Measurements from ENCODE around the gene CASKIN1.
"Not testable (repeated sequence)": the region's sequence is repeated elsewhere in the genome, so short reads cannot be mapped to it uniquely, and the experiment has no call there.

Gene CASKIN1

GRCh38 chr16:2155091-2155950 lies 41.1 kb downstream of the CASKIN1 start, which contains the start of gene TRAF7:
TSS of gene TRAF7 (plus strand) at chr16:2155782. CDS start at chr16:2163921, 8,139 bp downstream.
- peak; percentile 100 for DNase-seq (ENCODE audit: low read depth)

GRCh38 chr16:2154533-2155090 lies 41.8 kb downstream of the CASKIN1 start:
- no peak for DNase-seq (ENCODE audit: low read depth)

- no peak for DNase-seq (ENCODE audit: low read depth)
Observed at GRCh38 chr16:2152695-2153506, 43.5 kb downstream of the CASKIN1 start.

DNA sequence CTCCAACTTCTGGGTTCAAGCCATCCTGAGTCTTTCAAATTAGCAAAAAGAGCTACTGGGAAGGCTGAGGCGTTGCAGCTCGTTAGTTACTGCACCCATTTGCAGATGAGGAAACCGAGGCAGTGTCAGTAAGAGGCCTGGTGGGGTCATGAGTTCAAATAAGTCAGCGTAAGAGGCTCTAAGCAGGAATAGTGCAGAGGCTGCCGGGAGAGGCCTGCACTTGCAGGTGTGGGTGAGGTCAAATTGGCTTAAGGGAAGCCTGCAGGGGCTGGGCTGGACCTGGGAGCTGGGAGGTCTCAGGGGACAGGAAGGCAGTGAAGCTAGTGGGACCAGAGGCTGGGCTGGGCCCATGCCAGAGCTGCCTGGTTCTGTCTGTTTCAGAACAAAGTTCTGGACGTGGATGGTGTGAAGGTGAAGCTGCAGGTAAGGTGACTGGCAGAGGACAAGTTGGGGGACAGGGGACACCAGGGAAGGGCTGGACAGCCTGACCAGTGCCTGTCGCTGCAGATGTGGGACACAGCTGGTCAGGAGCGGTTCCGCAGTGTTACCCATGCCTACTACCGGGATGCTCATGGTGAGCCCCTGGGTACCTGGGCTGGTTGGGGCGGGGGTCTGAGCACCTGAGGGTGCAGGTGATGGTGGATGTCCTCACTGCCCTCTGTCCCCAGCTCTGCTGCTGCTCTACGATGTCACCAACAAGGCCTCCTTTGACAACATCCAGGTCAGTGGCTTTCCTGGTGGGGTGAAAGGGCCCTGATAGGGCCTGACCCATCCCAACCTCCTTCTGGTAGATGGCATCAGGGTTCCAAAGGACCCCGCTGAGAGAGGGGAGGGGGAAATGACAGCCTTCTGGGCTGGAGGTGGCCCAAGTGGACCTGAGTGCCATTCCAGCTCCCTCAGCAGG lies 45.0 kb downstream of the CASKIN1 start:
- no peak for DNase-seq (ENCODE audit: low read depth)

- no peak for DNase-seq (ENCODE audit: low read depth)
Observed at GRCh38 chr16:2150418-2151187, 45.8 kb downstream of the CASKIN1 start.

DNA sequence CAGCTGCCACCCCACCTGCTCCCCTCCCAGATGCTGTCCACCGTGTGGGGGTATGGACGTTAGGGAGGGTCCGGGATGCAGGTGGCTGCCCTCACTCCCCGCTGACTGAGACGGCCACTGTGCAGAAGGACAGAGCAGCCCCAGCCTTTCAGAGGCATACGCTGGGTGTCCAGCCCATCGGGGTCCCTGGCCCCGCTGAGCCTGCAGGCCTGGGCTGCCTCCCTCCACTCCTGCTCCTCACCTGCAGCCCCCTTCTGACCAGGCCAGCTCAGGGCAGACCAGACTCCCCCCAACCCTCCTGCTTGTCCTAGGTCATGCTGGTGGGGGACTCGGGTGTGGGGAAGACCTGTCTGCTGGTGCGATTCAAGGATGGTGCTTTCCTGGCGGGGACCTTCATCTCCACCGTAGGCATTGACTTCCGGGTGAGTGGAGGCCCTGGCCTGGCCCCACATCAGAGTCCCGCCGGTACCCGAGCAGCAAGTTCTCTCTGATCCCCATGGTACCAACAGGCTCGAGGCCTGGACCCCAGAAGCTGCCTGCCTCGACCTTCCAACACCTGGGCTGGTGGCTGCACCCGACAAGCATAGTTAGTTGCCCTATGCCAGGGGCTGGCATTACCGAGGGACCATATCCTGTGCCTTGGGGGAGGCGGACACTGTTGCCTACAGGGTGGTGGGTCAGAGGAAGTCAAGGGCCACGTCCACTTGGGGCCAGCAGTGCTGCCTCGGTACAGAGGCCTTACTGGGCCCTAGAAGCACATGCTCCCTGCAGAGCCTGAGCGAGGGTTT lies 46.6 kb downstream of the CASKIN1 start:
- no peak for DNase-seq (ENCODE audit: low read depth)

DNA sequence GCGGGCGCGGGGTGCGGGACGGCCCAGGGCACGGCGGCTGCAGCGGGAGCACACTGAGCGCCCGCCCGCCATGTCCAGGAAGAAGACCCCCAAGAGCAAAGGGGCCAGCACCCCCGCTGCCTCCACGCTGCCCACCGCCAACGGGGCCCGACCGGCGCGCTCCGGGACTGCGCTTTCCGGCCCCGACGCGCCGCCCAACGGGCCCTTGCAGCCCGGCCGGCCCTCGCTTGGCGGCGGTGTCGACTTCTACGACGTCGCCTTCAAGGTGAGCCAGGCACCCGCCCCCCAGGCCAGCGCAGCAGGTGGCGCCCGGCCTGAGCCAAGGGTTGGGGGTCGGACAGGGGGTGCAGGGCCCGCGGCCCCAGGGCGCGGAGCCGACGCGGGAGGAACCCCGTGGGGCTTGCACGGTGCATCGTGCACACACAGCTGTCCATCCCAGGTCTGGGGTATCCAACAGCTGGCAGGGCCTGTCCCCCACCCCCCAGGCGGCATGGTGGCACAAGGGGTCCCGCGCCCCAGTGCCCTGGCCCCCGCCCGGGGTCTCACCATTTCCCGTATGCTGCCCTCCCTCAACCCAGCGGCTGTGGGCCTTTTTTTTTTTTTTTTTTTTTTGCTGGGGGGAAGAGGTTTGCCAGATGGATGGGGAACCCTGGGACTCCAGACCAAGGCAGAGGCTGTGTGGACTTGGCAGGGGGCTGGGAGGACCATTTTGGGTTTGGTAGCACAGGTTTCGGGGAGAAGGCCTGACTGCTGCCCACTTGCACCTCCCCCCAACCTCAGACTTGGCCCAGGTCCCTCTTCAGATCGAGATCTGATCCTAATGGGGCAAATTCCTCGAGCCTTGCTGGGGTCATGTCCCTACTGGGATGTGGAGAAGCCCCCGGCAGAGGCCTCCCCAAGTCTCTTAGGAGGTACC lies 47.4 kb downstream of the CASKIN1 start:
- DNase-seq (ENCODE audit: low read depth) = no peak

GRCh38 chr16:2147981-2148671 lies 48.3 kb downstream of the CASKIN1 start, which contains the start of gene RAB26:
TSS of gene RAB26 (plus strand) at chr16:2148625. CDS start at chr16:2148784, 159 bp downstream.
- no peak for DNase-seq (ENCODE audit: low read depth)

- no peak for DNase-seq (ENCODE audit: low read depth)
Observed at GRCh38 chr16:2147378-2147777, 49.0 kb downstream of the CASKIN1 start.

- no peak for DNase-seq (ENCODE audit: low read depth)
Observed at GRCh38 chr16:2145843-2146242, 50.6 kb downstream of the CASKIN1 start.

GRCh38 chr16:2143878-2144485 lies 52.4 kb downstream of the CASKIN1 start:
- no peak for DNase-seq (ENCODE audit: low read depth)

GRCh38 chr16:2142942-2143877 lies 53.2 kb downstream of the CASKIN1 start:
- no peak for DNase-seq (ENCODE audit: low read depth)

- DNase-seq (ENCODE audit: low read depth) = peak; percentile 89
Observed at GRCh38 chr16:2135770-2136490, 60.5 kb downstream of the CASKIN1 start, which contains the start of gene PKD1. TSS of gene PKD1 (minus strand) at chr16:2135898. CDS start at chr16:2135689, 209 bp downstream.

DNA sequence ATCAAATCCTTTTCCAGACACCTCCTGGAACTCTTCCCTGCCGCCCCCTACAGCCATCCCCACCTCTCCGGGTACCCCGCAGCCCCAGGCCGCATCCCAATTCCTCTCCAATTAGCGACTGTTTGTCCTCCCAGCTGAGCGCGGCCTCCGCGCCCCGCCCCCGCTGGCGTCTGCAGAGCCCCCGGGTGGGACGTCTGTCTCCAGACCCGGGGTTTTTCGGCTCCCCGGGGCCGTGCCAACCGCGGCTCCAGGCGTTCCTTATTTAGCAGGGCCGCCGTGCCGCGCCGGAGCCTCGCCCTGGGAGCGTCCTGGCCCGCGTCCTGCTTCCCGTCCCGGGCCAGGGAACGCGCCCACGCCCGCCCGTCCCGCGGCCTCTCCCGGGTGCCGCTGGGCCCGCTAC lies 61.3 kb downstream of the CASKIN1 start:
- DNase-seq (ENCODE audit: low read depth) = not testable (repeated sequence)

DNA sequence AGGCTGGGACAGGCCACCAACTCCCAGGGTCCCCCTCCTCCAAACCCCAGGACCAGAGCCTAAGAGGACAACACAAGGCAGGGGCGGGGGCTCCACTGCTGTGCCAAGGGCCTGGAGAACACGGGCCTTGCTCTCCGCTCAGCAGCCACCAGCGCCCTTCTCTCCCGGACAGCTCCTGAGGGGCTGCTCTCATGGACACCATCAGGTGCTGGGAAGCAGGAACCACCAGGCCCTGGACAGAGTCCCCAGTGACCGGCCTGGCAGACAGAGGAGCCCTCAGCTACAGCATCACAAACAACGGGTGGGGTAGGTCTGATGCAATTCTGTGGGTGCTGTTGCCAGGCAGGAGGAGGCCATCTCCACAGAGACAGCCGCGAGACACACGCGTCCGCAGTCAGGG lies 62.6 kb downstream of the CASKIN1 start:
- DNase-seq (ENCODE audit: low read depth) = not testable (repeated sequence)
